HepG2 (cell line): ENCODE measurements around the gene PLXDC2. TPM values are rescaled to one million over a fixed set of nuclear protein-coding genes. Genes with fewer than 3 reads are reported as not detected.

Experiments
- ATAC-seq: fragments of 200-7000 bp; cut with Tn5 transposase; 3 replicates; pipeline ENCODE4 v1.9.1; 2020; ENCODE audit warnings: mild to moderate bottlenecking, moderate library complexity
- BruUV-seq: library from RNA; stranded (reverse); fragments of 400-500 nt; replicated peaks from 2 replicates; lab custom pipeline; 2021; lab: Mats Ljungman, UMichigan
- CTCF ChIA-PET: fragments of 300-600 bp; formaldehyde crosslinking; extraction: SDS; loops from one replicate; lab custom pipeline; 2021; ENCODE audit warnings: low total read pairs, inconsistent platforms, low intra/inter-chr PET ratio; lab: Yijun Ruan, JAX
- POLR2A ChIA-PET: fragments of 350-600 bp; sonication (Branson Sonifier 250); formaldehyde crosslinking; loops from one replicate; lab custom pipeline; 2020; ENCODE audit warnings: antibody characterized with exemption, inconsistent platforms; lab: Yijun Ruan, JAX
- DNase-seq: peaks from one replicate; pipeline ENCODE4 v3.0.0-alpha.2; 2015; ENCODE audit warnings: low spot score
- FAIRE-seq: peaks from 3 replicates; lab custom pipeline; 2011; peaks lifted over from hg19 to GRCh38; lab: Jason Lieb, UNC
- H2AFZ ChIP-seq: one replicate; pipeline ENCODE4 v1.6.1; 2011; ENCODE audit warnings: low read length, inconsistent platforms
- H3K27ac ChIP-seq: fragments of 300-600 bp; 3 replicates; pipeline ENCODE4 v1.8.0; 2011; ENCODE audit warnings: mixed run types, mild to moderate bottlenecking, mixed read lengths, low read length, inconsistent platforms; ENCODE audit not compliant: insufficient read depth; ENCODE audit errors: extremely low read length
- H3K27me3 ChIP-seq, 2 experiments: fragments of 200-600 bp in 1 of 2; 2 replicates in 1 of 2; 3 replicates in 1 of 2; pipeline versions ENCODE4 v1.6.0 to v1.8.0; 2011; ENCODE audit warnings: low read length in 2 of 2, mild to moderate bottlenecking in 2 of 2, moderate library complexity in 2 of 2, inconsistent platforms in 1 of 2; ENCODE audit not compliant: insufficient read depth in 2 of 2, control insufficient read depth in 1 of 2
- H3K36me3 ChIP-seq, 2 experiments: fragments of 200-600 bp in 1 of 2; replicated peaks in 1 of 2; 2 replicates in 1 of 2; 3 replicates in 1 of 2; pipeline versions ENCODE4 v1.5.1 to v1.8.0; 2011; ENCODE audit warnings: low read length in 2 of 2, inconsistent platforms in 1 of 2; ENCODE audit not compliant: insufficient read depth in 2 of 2, control insufficient read depth in 1 of 2
- H3K4me1 ChIP-seq: 2 replicates; pipeline ENCODE4 v1.5.1; 2012; ENCODE audit warnings: low read length, inconsistent platforms; ENCODE audit not compliant: insufficient read depth
- H3K4me2 ChIP-seq: 2 replicates; pipeline ENCODE4 v1.6.0; 2011; ENCODE audit warnings: low read depth, low read length, inconsistent platforms
- H3K4me3 ChIP-seq, 3 experiments: fragments of 200-600 bp in 1 of 3; sonication (generic), shearing (Covaris generic) in 1 of 3; replicated peaks in 1 of 3; 2 replicates each; pipeline ENCODE4 v1.5.1; 2011 to 2016; ENCODE audit warnings: low read length in 3 of 3, inconsistent platforms in 2 of 3, low read depth in 2 of 3, mild to moderate bottlenecking in 2 of 3, control low read depth in 1 of 3, mixed read lengths in 1 of 3; ENCODE audit not compliant: insufficient read depth in 1 of 3
- H3K79me2 ChIP-seq: one replicate; pipeline ENCODE4 v1.6.1; 2011; ENCODE audit warnings: low read length, inconsistent platforms; ENCODE audit not compliant: insufficient read depth
- H3K9ac ChIP-seq: 2 replicates; pipeline ENCODE4 v1.6.0; 2011; ENCODE audit warnings: mild to moderate bottlenecking, low read depth, low read length, inconsistent platforms; ENCODE audit not compliant: insufficient read depth
- H3K9me3 ChIP-seq: 2 replicates; pipeline ENCODE4 v1.5.1; 2012; ENCODE audit warnings: mild to moderate bottlenecking, low read length
- H4K20me1 ChIP-seq: 2 replicates; pipeline ENCODE4 v1.6.0; 2011; ENCODE audit warnings: inconsistent platforms, mild to moderate bottlenecking, low read length, moderate library complexity; ENCODE audit not compliant: insufficient read depth
- EHMT2 ChIP-seq: fragments of 200-600 bp; sonication (generic); IDR thresholded peaks from 2 replicates; pipeline ENCODE4 v1.7.0; 2017; ENCODE audit warnings: antibody characterized with exemption, low read depth, low read length, borderline replicate concordance
- HOXA5 ChIP-seq: sonication (generic); formaldehyde crosslinking; IDR thresholded peaks from 2 replicates; pipeline ENCODE4 v1.4.0; 2020; ENCODE audit warnings: missing genetic modification reagents
- HOXA9 ChIP-seq: sonication (generic); formaldehyde crosslinking; IDR thresholded peaks from 2 replicates; pipeline ENCODE4 v1.8.1; 2022; ENCODE audit warnings: missing genetic modification reagents, mild to moderate bottlenecking, moderate library complexity, borderline replicate concordance
- MAFG ChIP-seq: sonication (generic); formaldehyde crosslinking; IDR thresholded peaks from 2 replicates; pipeline ENCODE4 v1.5.1; 2020; ENCODE audit warnings: mild to moderate bottlenecking, missing genetic modification reagents
- NFKBIZ ChIP-seq: IDR thresholded peaks from 2 replicates; pipeline ENCODE4 v1.6.1; 2018; ENCODE audit warnings: missing genetic modification reagents, missing compliant biosample characterization
- RBFOX2 ChIP-seq: fragments of 200-400 bp; formaldehyde crosslinking; IDR thresholded peaks from 2 replicates; pipeline ENCODE4 v1.6.1; 2017; ENCODE audit warnings: low read depth, mild to moderate bottlenecking, low read length
- RFX1 ChIP-seq: fragments of 450-650 bp; IDR thresholded peaks from 2 replicates; pipeline ENCODE4 v1.6.1; 2017
- RXRA ChIP-seq: sonication (generic); formaldehyde crosslinking; IDR thresholded peaks from 2 replicates; pipeline ENCODE4 v1.5.1; 2020; ENCODE audit warnings: missing genetic modification reagents
- SPEN ChIP-seq: sonication (generic); formaldehyde crosslinking; IDR thresholded peaks from 2 replicates; pipeline ENCODE4 v1.5.1; 2020; ENCODE audit warnings: low read depth, mild to moderate bottlenecking, missing genetic modification reagents
- SYNCRIP ChIP-seq: fragments of 200-400 bp; formaldehyde crosslinking; IDR thresholded peaks from 2 replicates; pipeline ENCODE4 v1.6.1; 2018; ENCODE audit warnings: mild to moderate bottlenecking, low read depth, low read length; ENCODE audit not compliant: insufficient read depth
- ZNF263 ChIP-seq: sonication (generic); formaldehyde crosslinking; IDR thresholded peaks from 2 replicates; pipeline ENCODE4 v1.4.0; 2020; ENCODE audit warnings: missing genetic modification reagents
- ZNF317 ChIP-seq: sonication (generic); formaldehyde crosslinking; IDR thresholded peaks from 2 replicates; pipeline ENCODE4 v1.5.0; 2020; ENCODE audit warnings: mild to moderate bottlenecking, missing genetic modification reagents
- WGBS: methylation state at CpG from one replicate; pipeline ENCODE4 v1.1.6; 2017; ENCODE audit warnings: low lambda C conversion rate; 5-methylcytosine and 5-hydroxymethylcytosine counted together
- in situ Hi-C: cut with HindIII; loops from 2 replicates; pipeline ENCODE4 v1.10.0; 2017; ENCODE audit warnings: low pct_unique_long_range_greater_than_20kb; ENCODE audit not compliant: extremely low pct_ligation_motif_present
- intact Hi-C: fragments of 100-400 bp; cut with micrococcal nuclease; formaldehyde crosslinking; loops from one replicate; pipeline ENCODE4 v1.10.0; 2022; ENCODE audit not compliant: unreplicated experiment
- polyA plus RNA-seq, 8 experiments: library from polyadenylated mRNA; depleted of rRNA in 3 of 8; stranded (reverse) in 7 of 8; unstranded in 1 of 8; fragments of >200 nt; fragmentation: Illumina TruSeq in 4 of 8; extraction: Trizol in 4 of 8; gene quantifications; 2 replicates each; pipeline versions ENCODE4 v1.2.1 to v1.2.3, GENCODE V29; 2011 to 2016; ENCODE audit warnings: low read depth in 4 of 8, missing spikeins in 1 of 8, mixed read lengths in 1 of 8; ENCODE audit not compliant: insufficient read depth in 1 of 8
- total RNA-seq, 5 experiments: library from RNA; depleted of rRNA; stranded (reverse); fragments of >200 nt; fragmentation: Illumina TruSeq; extraction: Trizol; gene quantifications; 2 replicates each; pipeline ENCODE4 v1.2.3, GENCODE V29; 2016; ENCODE audit warnings: low read depth in 1 of 5
- TF ChIP-seq, protein P1 (sequence below): sonication (generic); formaldehyde crosslinking; IDR thresholded peaks from 2 replicates; pipeline ENCODE4 v1.4.0; 2020; ENCODE audit warnings: mild to moderate bottlenecking, missing genetic modification reagents
- TF ChIP-seq, protein P2 (sequence below): sonication (generic); formaldehyde crosslinking; IDR thresholded peaks from 2 replicates; pipeline ENCODE4 v1.4.0; 2020; ENCODE audit warnings: missing genetic modification reagents
- TF ChIP-seq, protein P3 (sequence below): sonication (generic); formaldehyde crosslinking; IDR thresholded peaks from 2 replicates; pipeline ENCODE4 v1.4.0; 2020; ENCODE audit warnings: missing genetic modification reagents

PLXDC2 gene
- total and polyA plus RNA-seq, 2 of the 13 experiments (the other 11 are each of a cell fraction or from before 2014, with no cell fraction given) = 2.1 to 2.4 TPM

DNA sequence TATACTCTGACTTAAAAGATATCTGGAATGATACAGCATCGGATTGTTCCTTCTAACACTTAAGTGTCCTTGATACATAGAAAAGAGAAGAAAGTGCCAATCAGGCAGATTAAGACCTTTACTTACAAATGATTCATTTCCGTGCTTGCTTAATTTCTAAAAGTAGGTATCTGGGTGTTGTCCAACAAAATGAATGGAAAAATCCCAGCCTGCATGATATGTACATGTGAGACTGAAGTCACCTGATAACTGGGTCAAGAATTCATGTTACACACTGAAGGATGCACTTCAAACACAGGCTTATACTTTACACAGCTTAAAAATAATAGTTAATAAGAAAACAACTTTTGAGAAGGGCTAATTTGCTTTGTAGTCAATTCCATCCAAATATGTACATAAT, 25.2 kb upstream of the PLXDC2 start:
- no peak for ATAC-seq
- in situ Hi-C loops = loop anchor here (25.0 kb wide), 1 partner anchor 1104 kb away; no protein-coding TSS in a partner anchor
- Histone ChIP-seq H3K9me3 (no peaks in the 10 kb centered on the region), H3K4me3 (no peak overlapping the region), H3K79me2 (no peaks in the 10 kb centered on the region), H3K4me2 (no peak overlapping the region), H3K27ac (no peak overlapping the region), H3K27me3 (no peaks in the 10 kb centered on the region), H2AFZ (no peak overlapping the region), H3K9ac (no peak overlapping the region), H3K36me3 (no peaks in the 10 kb centered on the region), H3K4me1 (no peaks in the 10 kb centered on the region), H4K20me1 (no peaks in the 10 kb centered on the region)
- no TSS peak for BruUV-seq
- WGBS = 28% methylated on average over 2 of the region's 2 CpGs
- ChIA-PET CTCF (no interaction called here), POLR2A (no interaction called here)
- no peak for DNase-seq
- FAIRE-seq = no peak
- TF ChIP-seq, protein P1, sequence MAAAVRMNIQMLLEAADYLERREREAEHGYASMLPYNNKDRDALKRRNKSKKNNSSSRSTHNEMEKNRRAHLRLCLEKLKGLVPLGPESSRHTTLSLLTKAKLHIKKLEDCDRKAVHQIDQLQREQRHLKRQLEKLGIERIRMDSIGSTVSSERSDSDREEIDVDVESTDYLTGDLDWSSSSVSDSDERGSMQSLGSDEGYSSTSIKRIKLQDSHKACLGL (CRISPR knock-in tag) = no peak
- no peak for TF ChIP-seq HOXA9
- no peak for TF ChIP-seq RFX1
- TF ChIP-seq EHMT2 = no peak
- TF ChIP-seq RXRA (CRISPR knock-in tag) = no peak
- TF ChIP-seq, protein P2, sequence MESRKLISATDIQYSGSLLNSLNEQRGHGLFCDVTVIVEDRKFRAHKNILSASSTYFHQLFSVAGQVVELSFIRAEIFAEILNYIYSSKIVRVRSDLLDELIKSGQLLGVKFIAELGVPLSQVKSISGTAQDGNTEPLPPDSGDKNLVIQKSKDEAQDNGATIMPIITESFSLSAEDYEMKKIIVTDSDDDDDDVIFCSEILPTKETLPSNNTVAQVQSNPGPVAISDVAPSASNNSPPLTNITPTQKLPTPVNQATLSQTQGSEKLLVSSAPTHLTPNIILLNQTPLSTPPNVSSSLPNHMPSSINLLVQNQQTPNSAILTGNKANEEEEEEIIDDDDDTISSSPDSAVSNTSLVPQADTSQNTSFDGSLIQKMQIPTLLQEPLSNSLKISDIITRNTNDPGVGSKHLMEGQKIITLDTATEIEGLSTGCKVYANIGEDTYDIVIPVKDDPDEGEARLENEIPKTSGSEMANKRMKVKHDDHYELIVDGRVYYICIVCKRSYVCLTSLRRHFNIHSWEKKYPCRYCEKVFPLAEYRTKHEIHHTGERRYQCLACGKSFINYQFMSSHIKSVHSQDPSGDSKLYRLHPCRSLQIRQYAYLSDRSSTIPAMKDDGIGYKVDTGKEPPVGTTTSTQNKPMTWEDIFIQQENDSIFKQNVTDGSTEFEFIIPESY (CRISPR knock-in tag) = no peak
- TF ChIP-seq, protein P3, sequence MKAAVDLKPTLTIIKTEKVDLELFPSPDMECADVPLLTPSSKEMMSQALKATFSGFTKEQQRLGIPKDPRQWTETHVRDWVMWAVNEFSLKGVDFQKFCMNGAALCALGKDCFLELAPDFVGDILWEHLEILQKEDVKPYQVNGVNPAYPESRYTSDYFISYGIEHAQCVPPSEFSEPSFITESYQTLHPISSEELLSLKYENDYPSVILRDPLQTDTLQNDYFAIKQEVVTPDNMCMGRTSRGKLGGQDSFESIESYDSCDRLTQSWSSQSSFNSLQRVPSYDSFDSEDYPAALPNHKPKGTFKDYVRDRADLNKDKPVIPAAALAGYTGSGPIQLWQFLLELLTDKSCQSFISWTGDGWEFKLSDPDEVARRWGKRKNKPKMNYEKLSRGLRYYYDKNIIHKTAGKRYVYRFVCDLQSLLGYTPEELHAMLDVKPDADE = no peak
- no peak for TF ChIP-seq SYNCRIP
- TF ChIP-seq ZNF263 = no peak
- TF ChIP-seq SPEN (CRISPR knock-in tag) = no peak
- TF ChIP-seq MAFG (CRISPR knock-in tag) = no peak
- TF ChIP-seq NFKBIZ = no peak
- no peak for TF ChIP-seq ZNF317 (CRISPR knock-in tag)
- no peak for TF ChIP-seq RBFOX2
- no peak for TF ChIP-seq HOXA5 (CRISPR knock-in tag)
- intact Hi-C loops = no loop called here
